Adipose tissue (tissue), 3 donors: ENCODE data around the gene PTPRN2. TPM values are rescaled to one million over a fixed set of nuclear protein-coding genes. Genes with fewer than 3 reads are reported as not detected.

Experiments
- H3K27ac ChIP-seq: one replicate; pipeline ENCODE4 v1.5.1; 2013; ENCODE audit warnings: low read depth, low read length
- WGBS, 3 donors: extraction: QIAGEN DNeasy Blood & Tissue Kit; methylation state at CpG; one replicate each; pipeline ENCODE4 v1.1.7; 2013; 5-methylcytosine and 5-hydroxymethylcytosine counted together
- polyA plus RNA-seq, 3 donors: library from polyadenylated mRNA; stranded (reverse); fragments of 200-250 nt; gene quantifications; one replicate each; pipeline ENCODE4 v1.2.3, GENCODE V29; 2013
- donor health status: healthy with polysubstance abuse.
- donor health status: Bipolar disorder and iron deficiency.
- donor health status: healthy.

PTPRN2 gene
- polyA plus RNA-seq, 3 donors, result 3.7 to 8.0 (median 7.3) TPM

DNA sequence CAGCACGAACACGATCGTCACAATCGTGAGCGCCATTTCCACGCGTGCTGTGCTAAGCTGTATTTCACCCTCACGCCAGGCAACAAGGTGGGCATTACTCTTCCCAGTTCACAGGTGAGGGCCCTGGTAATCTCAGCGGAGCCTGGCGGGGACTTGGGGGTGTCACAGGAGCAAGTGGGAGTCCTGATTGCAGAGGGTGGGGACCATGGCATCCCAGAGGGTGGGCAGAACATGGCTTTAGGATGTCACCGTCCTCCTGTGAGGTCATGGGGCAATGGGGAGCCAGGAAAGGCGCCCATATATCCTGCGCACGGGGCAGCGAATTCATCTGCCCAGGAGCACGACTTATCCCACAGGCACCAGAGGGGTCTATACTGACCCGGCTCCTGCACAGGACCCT, 761.1 kb downstream of the PTPRN2 start:
- 95 to 98% (median 96%) methylated on average over 17 of the region's 17 CpGs for WGBS, 3 donors
- H3K27ac ChIP-seq, result no peak overlapping the region

DNA sequence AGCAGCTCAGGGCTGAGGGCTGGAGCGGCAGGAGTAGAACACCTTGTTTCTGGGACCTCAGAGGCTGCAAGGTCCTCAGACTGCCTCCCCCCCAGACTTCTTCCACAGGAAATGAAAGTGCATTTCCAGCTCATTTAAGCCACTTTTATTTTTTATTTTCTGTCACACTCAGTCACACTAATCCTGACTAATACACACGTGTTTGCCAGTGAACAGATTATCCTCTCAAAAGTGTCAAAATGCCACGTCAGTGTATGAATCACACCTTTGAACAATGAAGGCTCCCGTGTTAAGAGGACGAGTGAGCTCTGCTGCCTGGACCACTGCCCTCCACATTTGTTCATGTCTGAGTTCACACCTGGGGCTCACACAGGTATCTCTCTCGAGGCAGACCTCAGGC, 762.3 kb downstream of the PTPRN2 start:
- 60 to 70% (median 65%) methylated on average over 6 of the region's 6 CpGs for WGBS, 3 donors
- H3K27ac ChIP-seq, result no peak overlapping the region

DNA sequence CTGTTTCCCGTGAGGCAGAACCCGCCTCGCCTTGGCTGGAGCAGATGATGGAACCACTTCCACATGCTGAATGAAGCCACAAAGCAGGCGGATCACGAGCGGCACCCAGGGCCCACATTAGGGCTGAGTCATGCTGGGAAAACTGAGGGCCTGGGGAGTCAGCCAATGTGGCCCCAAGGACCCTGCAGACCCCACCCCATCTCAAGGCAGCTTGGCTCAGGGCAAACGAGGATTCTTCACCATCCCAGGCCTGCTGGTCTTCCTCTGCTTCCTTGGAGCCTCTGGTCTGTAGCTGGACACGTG, 762.9 kb downstream of the PTPRN2 start:
- no peak overlapping the region for H3K27ac ChIP-seq
- WGBS, 3 donors, result 86 to 91% (median 89%) methylated on average over 8 of the region's 8 CpGs

DNA sequence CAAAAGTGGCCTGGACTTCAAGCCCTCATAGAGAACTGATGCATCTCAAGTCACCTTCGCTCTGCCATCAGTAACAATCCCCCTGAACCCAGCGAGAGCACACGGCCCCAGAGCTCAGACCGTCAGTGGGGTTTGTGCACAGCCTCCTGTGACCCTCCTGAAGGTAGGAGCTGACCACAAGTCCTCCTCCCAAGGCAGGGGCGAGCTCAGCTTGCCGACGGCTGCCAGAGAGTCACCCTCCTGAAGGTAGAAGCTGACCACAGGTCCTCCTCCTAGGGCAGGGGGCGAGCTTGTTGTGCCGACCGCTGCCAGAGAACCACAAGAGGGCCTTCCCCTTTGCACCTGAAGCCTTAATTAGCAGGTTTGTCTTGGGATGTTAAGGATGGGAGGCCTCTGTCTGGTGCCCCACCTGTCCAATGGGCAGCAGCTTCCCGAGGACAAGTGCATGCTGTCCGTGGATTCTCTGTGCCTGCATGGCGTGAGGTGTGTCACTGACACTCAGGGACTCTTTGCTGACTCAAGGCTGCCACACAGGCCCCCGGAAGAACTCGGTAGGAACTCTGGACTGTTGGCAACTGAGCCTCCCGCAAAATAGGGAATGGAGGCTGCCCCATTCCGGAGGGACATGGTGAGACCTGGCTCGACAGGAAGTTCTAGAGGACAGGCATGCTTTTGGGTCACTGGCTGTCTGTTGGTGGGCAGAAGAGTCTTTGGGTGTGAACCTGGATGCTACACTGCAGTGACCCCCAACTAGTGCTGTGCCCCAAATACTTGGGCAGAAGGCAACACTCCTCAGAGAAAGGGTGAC, 763.4 kb downstream of the PTPRN2 start:
- WGBS, 3 donors, result 87 to 91% (median 88%) methylated on average over 18 of the region's 18 CpGs
- no peak overlapping the region for H3K27ac ChIP-seq

DNA sequence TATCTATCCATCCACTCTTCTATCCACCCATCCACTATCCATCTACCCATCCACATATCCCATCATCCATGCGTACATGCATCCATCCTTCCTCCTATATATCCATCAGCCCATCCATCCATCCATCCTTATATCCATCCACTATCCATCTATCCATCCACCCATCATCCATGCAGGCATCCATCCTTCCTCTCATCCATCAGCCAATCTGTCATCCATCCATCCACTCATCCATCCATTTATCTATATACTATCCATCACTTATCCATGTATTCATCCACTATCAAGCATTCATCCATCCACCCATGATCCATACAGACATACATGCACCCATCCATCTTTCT, 765.0 kb downstream of the PTPRN2 start:
- no peak overlapping the region for H3K27ac ChIP-seq
- WGBS, 3 donors, result 95 to 98% (median 95%) methylated on average over 1 of the region's 1 CpG

DNA sequence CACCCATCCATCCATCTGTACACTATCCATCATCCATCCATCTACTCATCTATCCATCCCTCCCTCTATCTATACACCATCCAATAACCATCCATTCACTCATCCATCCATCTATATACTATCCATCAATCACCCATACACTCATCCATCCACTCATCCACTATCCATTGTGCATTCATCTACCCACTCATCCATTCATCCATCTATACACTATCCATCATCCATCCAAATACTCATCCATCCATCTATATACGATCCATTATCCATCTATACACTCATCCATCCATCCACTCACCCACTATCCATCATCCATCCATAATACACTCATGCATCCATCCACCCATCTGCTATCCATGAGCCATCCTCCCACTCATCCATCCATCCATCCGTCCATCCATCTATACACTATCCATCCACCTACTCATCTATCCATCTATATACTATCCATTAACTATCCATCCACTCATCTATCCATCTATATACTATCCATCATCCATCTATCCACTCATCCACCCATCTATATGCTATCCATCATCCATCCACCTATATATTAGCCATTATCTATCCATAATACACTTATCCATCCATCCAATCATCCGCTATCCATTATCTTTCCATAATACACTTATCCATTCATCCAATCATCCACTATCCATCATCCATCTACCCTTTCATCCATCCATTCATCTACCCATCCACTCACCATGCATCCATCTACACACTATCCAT, 765.5 kb downstream of the PTPRN2 start:
- WGBS, 3 donors, result 84 to 94% (median 86%) methylated on average over 3 of the region's 3 CpGs
- no peak overlapping the region for H3K27ac ChIP-seq

- WGBS, 3 donors, result 79 to 83% (median 81%) methylated on average over 4 of the region's 4 CpGs
- H3K27ac ChIP-seq, result no peak overlapping the region
Measured at GRCh38 chr7:157820796-157821195, 766.8 kb downstream of the PTPRN2 start.

- no peak overlapping the region for H3K27ac ChIP-seq
- WGBS, 3 donors, result 73 to 87% (median 75%) methylated on average over 14 to 21 of the region's 21 CpGs
Measured at GRCh38 chr7:157819455-157819807, 768.2 kb downstream of the PTPRN2 start.

GRCh38 chr7:157818701-157819454, 768.7 kb downstream of the PTPRN2 start:
- 72 to 85% (median 75%) methylated on average over 20 of the region's 20 CpGs for WGBS, 3 donors

GRCh38 chr7:157817944-157818700, 769.5 kb downstream of the PTPRN2 start:
- H3K27ac ChIP-seq, result no peak overlapping the region
- 85 to 94% (median 85%) methylated on average over 13 of the region's 13 CpGs for WGBS, 3 donors

More at GRCh38 chr7:157818701-157819454, 768.7 kb downstream of the PTPRN2 start:
- no peak overlapping the region for H3K27ac ChIP-seq

GRCh38 chr7:157817433-157817832, 770.2 kb downstream of the PTPRN2 start:
- no peak overlapping the region for H3K27ac ChIP-seq
- 79 to 86% (median 84%) methylated on average over 11 of the region's 11 CpGs for WGBS, 3 donors

DNA sequence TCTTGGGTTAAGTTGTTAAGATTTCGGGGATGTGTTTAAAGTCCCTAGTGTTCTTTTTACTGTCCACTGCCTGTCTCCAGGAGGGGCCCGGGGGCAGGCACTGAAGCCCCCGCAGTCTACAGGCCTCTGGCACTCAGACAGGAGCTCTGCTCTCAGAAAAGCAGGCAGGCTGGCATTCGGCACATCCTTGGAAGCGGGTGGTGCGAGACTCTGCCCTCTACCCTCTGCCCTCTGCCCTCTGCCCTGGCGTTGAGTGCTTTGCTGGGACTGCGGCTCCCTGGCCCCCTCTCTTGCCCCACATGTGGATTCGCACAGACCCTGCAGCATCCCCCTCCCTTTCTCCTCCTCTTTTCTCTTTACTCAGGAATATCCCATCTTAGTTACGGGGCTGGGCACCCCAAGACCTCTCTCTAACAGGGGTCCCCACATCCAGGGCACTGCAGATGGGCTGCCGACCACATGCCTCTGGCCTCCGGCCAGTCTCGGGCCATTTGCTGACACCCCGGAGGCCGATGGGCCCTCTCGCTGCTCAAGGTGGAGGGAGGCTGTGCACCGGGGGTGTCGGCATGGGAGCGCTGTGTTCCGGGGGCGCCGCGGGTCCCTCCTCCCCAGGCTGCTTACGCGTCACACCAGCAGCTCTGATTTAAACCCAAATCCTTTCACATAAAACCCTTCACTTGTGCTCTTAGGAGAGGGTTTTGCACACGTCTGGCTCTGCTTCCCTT, 770.9 kb downstream of the PTPRN2 start:
- H3K27ac ChIP-seq, result no peak overlapping the region
- 87 to 92% (median 88%) methylated on average over 26 of the region's 26 CpGs for whole genome bisulfite sequencing, 3 donors

DNA sequence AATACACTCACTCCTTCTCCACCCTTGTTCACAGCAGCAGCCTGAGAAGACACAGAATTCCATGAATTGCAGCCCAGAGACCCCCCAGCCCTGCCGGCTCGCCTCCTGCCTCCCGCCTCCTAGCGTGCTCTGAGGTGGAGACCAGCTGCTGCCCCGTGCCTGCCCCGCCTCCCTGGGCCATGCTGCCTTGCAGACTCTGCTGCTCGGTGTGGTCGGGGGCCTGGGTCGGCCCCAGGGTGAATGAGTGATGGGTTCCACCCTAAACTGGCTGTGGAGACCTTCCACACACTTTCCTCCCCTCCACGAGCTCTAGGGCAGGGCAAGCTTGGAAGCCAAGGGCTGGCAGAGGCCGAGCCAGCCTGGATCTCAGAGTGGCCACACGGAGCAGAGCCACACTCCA, 771.5 kb downstream of the PTPRN2 start:
- WGBS, 3 donors, result 58 to 67% (median 58%) methylated on average over 12 of the region's 12 CpGs

GRCh38 chr7:157815706-157816022, 772.0 kb downstream of the PTPRN2 start:
- 83 to 93% (median 88%) methylated on average over 10 of the region's 10 CpGs for WGBS, 3 donors
- H3K27ac ChIP-seq, result no peak overlapping the region

More for the DNA sequence above, 771.5 kb downstream of the PTPRN2 start:
- no peak overlapping the region for H3K27ac ChIP-seq

GRCh38 chr7:157814931-157815705, 772.5 kb downstream of the PTPRN2 start:
- H3K27ac ChIP-seq, result no peak overlapping the region
- 81 to 86% (median 86%) methylated on average over 28 of the region's 28 CpGs for WGBS, 3 donors

GRCh38 chr7:157813741-157814661, 773.6 kb downstream of the PTPRN2 start:
- WGBS, 3 donors, result 85 to 91% (median 87%) methylated on average over 45 to 46 of the region's 46 CpGs
- no peak overlapping the region for H3K27ac ChIP-seq
